WTC11 (cell line): Measurements from ENCODE around the gene FOXP4. TPM values are rescaled to one million over a fixed set of nuclear protein-coding genes. Genes with fewer than 3 reads are reported as not detected.
A peak's percentile ranks its signal among the peaks of the same experiment; 100 is the strongest.

Experiments
- ATAC-seq: fragments of 200-7000 bp; cut with Tn5 transposase; 2 replicates; pipeline ENCODE4 v1.10.0; 2021; ENCODE audit warnings: mild to moderate bottlenecking, moderate library complexity
- CTCF ChIA-PET: fragments of 300-600 bp; sonication (Branson Sonifier 250); formaldehyde crosslinking; loops from one replicate; lab custom pipeline; 2021; ENCODE audit warnings: antibody characterized with exemption; lab: Charles Lee
- POLR2A ChIA-PET: fragments of 350-600 bp; sonication (Branson Sonifier 250); formaldehyde crosslinking; loops from one replicate; lab custom pipeline; 2021; ENCODE audit warnings: antibody characterized with exemption; lab: Charles Lee
- DNase-seq: peaks from one replicate; pipeline ENCODE4 v3.0.0; 2021; ENCODE audit warnings: low spot score
- H3K27ac Mint-ChIP-seq: 2 replicates; pipeline ENCODE4 v1.8.0; 2021; ENCODE audit warnings: mixed read lengths
- H3K27me3 Mint-ChIP-seq: 2 replicates; pipeline ENCODE4 v1.8.0; 2021; ENCODE audit warnings: low read depth, mild to moderate bottlenecking, moderate library complexity, mixed read lengths
- H3K36me3 Mint-ChIP-seq: 2 replicates; pipeline ENCODE4 v1.8.0; 2021; ENCODE audit warnings: mixed read lengths
- H3K4me1 Mint-ChIP-seq: 2 replicates; pipeline ENCODE4 v1.8.0; 2022; ENCODE audit warnings: mixed read lengths
- H3K4me3 Mint-ChIP-seq: 2 replicates; pipeline ENCODE4 v1.8.0; 2021; ENCODE audit warnings: mild to moderate bottlenecking, moderate library complexity, mixed read lengths
- H3K9me3 Mint-ChIP-seq: 2 replicates; pipeline ENCODE4 v1.8.0; 2021; ENCODE audit warnings: mixed read lengths
- ATF1 ChIP-seq: sonication (generic); formaldehyde crosslinking; IDR thresholded peaks from 2 replicates; pipeline ENCODE4 v1.8.1; 2023; ENCODE audit warnings: mild to moderate bottlenecking, moderate library complexity, missing genetic modification reagents
- CREB1 ChIP-seq: sonication (generic); formaldehyde crosslinking; IDR thresholded peaks from 2 replicates; pipeline ENCODE4 v1.8.0; 2023; ENCODE audit warnings: mild to moderate bottlenecking, missing genetic modification reagents
- EMX1 ChIP-seq: fragments of 250-450 bp; sonication (Bioruptor Pico); IDR thresholded peaks from 2 replicates; pipeline ENCODE4 v1.8.0; 2021; ENCODE audit warnings: mild to moderate bottlenecking
- FOXK1 ChIP-seq: sonication (generic); formaldehyde crosslinking; IDR thresholded peaks from 2 replicates; pipeline ENCODE4 v1.8.0; 2022; ENCODE audit warnings: mild to moderate bottlenecking, moderate library complexity, missing genetic modification reagents
- GABPB1 ChIP-seq: sonication (generic); formaldehyde crosslinking; IDR thresholded peaks from 2 replicates; pipeline ENCODE4 v1.8.1; 2023; ENCODE audit warnings: mild to moderate bottlenecking, missing genetic modification reagents
- GRHL2 ChIP-seq: fragments of 250-450 bp; sonication (Bioruptor Pico); IDR thresholded peaks from 2 replicates; pipeline ENCODE4 v1.8.0; 2022; ENCODE audit warnings: mild to moderate bottlenecking, moderate library complexity; ENCODE audit not compliant: insufficient replicate concordance, severe bottlenecking
- HMGA2 ChIP-seq: fragments of 250-450 bp; sonication (Bioruptor Pico); IDR thresholded peaks from 2 replicates; pipeline ENCODE4 v1.4.0; 2021; ENCODE audit warnings: mild to moderate bottlenecking, moderate library complexity
- JAZF1 ChIP-seq: fragments of 250-450 bp; sonication (Bioruptor Pico); IDR thresholded peaks from 2 replicates; pipeline ENCODE4 v1.9.0; 2021; ENCODE audit warnings: moderate library complexity, mild to moderate bottlenecking, inconsistent platforms
- KAT7 ChIP-seq: sonication (generic); formaldehyde crosslinking; IDR thresholded peaks from 2 replicates; pipeline ENCODE4 v1.8.1; 2023; ENCODE audit warnings: missing genetic modification reagents, mild to moderate bottlenecking, borderline replicate concordance
- MXD4 ChIP-seq: fragments of 250-450 bp; sonication (Bioruptor Pico); IDR thresholded peaks from 2 replicates; pipeline ENCODE4 v1.8.0; 2021; ENCODE audit warnings: mild to moderate bottlenecking, moderate library complexity, borderline replicate concordance
- PRRX2 ChIP-seq: fragments of 250-450 bp; sonication (Bioruptor Pico); IDR thresholded peaks from 2 replicates; pipeline ENCODE4 v1.8.0; 2021; ENCODE audit warnings: mild to moderate bottlenecking
- RELA ChIP-seq: sonication (generic); formaldehyde crosslinking; IDR thresholded peaks from 2 replicates; pipeline ENCODE4 v1.8.1; 2022; ENCODE audit warnings: missing genetic modification reagents, mild to moderate bottlenecking, borderline replicate concordance
- SMAD3 ChIP-seq: sonication (generic); formaldehyde crosslinking; IDR thresholded peaks from 2 replicates; pipeline ENCODE4 v1.8.0; 2022; ENCODE audit warnings: missing genetic modification reagents, mild to moderate bottlenecking, borderline replicate concordance
- SMAD4 ChIP-seq: sonication (generic); formaldehyde crosslinking; IDR thresholded peaks from 2 replicates; pipeline ENCODE4 v1.8.0; 2022; ENCODE audit warnings: mild to moderate bottlenecking, missing genetic modification reagents
- SOX15 ChIP-seq: fragments of 250-450 bp; sonication (Bioruptor Pico); IDR thresholded peaks from 2 replicates; pipeline ENCODE4 v1.9.0; 2021; ENCODE audit warnings: mild to moderate bottlenecking
- TEAD4 ChIP-seq: sonication (generic); formaldehyde crosslinking; IDR thresholded peaks from 2 replicates; pipeline ENCODE4 v1.8.0; 2022; ENCODE audit warnings: mild to moderate bottlenecking, missing genetic modification reagents
- ZBTB21 ChIP-seq: sonication (generic); formaldehyde crosslinking; IDR thresholded peaks from 2 replicates; pipeline ENCODE4 v1.8.1; 2023; ENCODE audit warnings: mild to moderate bottlenecking, missing genetic modification reagents, borderline replicate concordance
- ZNF219 ChIP-seq: sonication (generic); formaldehyde crosslinking; IDR thresholded peaks from 2 replicates; pipeline ENCODE4 v1.8.0; 2023; ENCODE audit warnings: missing genetic modification reagents, mild to moderate bottlenecking, borderline replicate concordance
- ZNF423 ChIP-seq: fragments of 250-450 bp; sonication (Bioruptor Pico); IDR thresholded peaks from 2 replicates; pipeline ENCODE4 v2.1.2; 2022; ENCODE audit warnings: mild to moderate bottlenecking, moderate library complexity
- total RNA-seq: library from RNA; stranded (reverse); gene quantifications from 3 replicates; pipeline ENCODE4 v1.2.3, GENCODE V29; 2021
- TF ChIP-seq, protein P1 (sequence below): sonication (generic); formaldehyde crosslinking; IDR thresholded peaks from 2 replicates; pipeline ENCODE4 v1.8.1; 2023; ENCODE audit warnings: mild to moderate bottlenecking, missing genetic modification reagents, moderate library complexity
- TF ChIP-seq, protein P2 (sequence below): sonication (generic); formaldehyde crosslinking; IDR thresholded peaks from 2 replicates; pipeline ENCODE4 v1.8.1; 2023; ENCODE audit warnings: mild to moderate bottlenecking, moderate library complexity, missing genetic modification reagents
- TF ChIP-seq, protein P3 (sequence below): sonication (generic); formaldehyde crosslinking; IDR thresholded peaks from 2 replicates; pipeline ENCODE4 v1.8.0; 2023; ENCODE audit warnings: missing genetic modification reagents
- TF ChIP-seq, protein P4 (sequence below): sonication (generic); formaldehyde crosslinking; IDR thresholded peaks from 2 replicates; pipeline ENCODE4 v1.8.1; 2023; ENCODE audit warnings: mild to moderate bottlenecking, missing genetic modification reagents
- TF ChIP-seq, protein P5 (sequence below): fragments of 250-450 bp; sonication (Bioruptor Pico); IDR thresholded peaks from 2 replicates; pipeline ENCODE4 v1.8.0; 2021; ENCODE audit warnings: mild to moderate bottlenecking
- TF ChIP-seq, protein P6 (sequence below): sonication (generic); formaldehyde crosslinking; IDR thresholded peaks from 2 replicates; pipeline ENCODE4 v1.8.0; 2022; ENCODE audit warnings: missing genetic modification reagents
- TF ChIP-seq, protein P7 (sequence below): sonication (generic); formaldehyde crosslinking; IDR thresholded peaks from 2 replicates; pipeline ENCODE4 v1.8.0; 2022; ENCODE audit warnings: mild to moderate bottlenecking, missing genetic modification reagents

Gene FOXP4
- total RNA-seq, 1 experiment from 2014 or later: 36.6 TPM

DNA sequence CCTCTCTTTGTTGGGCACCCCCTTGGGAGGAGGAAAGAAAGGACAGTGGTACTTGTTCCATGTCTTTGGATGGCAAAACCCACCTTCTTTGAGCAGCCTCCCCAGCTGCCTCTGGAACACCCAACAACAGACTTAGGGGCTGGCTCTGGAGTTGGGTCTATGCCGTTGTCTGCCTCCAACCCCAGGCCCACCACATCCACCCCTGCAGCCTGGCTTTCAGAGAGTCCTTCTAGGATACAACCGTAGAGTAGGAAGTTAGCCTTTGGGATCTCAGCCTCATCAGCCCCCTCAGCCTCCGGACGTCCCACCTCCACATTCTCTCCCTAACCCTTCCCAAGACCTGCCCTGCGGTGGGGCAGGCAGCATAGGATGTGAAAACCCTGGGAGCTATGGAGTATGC, 36.4 kb downstream of the FOXP4 start:
- TF ChIP-seq ATF1 (no peak), KAT7 (no peak), CREB1 (no peak), GABPB1 (CRISPR knock-in tag) (no peak), ZNF219 (no peak), TEAD4 (no peak), ZBTB21 (CRISPR knock-in tag) (no peak), JAZF1 (CRISPR knock-in tag) (no peak), SMAD3 (CRISPR knock-in tag) (no peak), RELA (CRISPR knock-in tag) (no peak), FOXK1 (CRISPR knock-in tag) (no peak), HMGA2 (no peak), MXD4 (CRISPR knock-in tag) (no peak), GRHL2 (CRISPR knock-in tag) (no peak), EMX1 (no peak), SOX15 (CRISPR knock-in tag) (no peak)
- TF ChIP-seq, protein P1, sequence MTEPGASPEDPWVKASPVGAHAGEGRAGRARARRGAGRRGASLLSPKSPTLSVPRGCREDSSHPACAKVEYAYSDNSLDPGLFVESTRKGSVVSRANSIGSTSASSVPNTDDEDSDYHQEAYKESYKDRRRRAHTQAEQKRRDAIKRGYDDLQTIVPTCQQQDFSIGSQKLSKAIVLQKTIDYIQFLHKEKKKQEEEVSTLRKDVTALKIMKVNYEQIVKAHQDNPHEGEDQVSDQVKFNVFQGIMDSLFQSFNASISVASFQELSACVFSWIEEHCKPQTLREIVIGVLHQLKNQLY: no peak
- TF ChIP-seq, protein P2, sequence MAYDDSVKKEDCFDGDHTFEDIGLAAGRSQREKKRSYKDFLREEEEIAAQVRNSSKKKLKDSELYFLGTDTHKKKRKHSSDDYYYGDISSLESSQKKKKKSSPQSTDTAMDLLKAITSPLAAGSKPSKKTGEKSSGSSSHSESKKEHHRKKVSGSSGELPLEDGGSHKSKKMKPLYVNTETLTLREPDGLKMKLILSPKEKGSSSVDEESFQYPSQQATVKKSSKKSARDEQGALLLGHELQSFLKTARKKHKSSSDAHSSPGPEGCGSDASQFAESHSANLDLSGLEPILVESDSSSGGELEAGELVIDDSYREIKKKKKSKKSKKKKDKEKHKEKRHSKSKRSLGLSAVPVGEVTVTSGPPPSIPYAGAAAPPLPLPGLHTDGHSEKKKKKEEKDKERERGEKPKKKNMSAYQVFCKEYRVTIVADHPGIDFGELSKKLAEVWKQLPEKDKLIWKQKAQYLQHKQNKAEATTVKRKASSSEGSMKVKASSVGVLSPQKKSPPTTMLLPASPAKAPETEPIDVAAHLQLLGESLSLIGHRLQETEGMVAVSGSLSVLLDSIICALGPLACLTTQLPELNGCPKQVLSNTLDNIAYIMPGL: no peak
- TF ChIP-seq, protein P3, sequence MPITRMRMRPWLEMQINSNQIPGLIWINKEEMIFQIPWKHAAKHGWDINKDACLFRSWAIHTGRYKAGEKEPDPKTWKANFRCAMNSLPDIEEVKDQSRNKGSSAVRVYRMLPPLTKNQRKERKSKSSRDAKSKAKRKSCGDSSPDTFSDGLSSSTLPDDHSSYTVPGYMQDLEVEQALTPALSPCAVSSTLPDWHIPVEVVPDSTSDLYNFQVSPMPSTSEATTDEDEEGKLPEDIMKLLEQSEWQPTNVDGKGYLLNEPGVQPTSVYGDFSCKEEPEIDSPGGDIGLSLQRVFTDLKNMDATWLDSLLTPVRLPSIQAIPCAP (CRISPR knock-in tag): no peak
- TF ChIP-seq, all 79 proteins: peak for 0
- H3K4me1 Mint-ChIP-seq: peaks cover 79% of the 10 kb centered on the region
- no peak overlapping the region for H3K4me3 Mint-ChIP-seq
- ATAC-seq (no peak), DNase-seq (no peak)
- H3K27me3 Mint-ChIP-seq: no peaks in the 10 kb centered on the region
- peak overlapping the region; percentile 15; the same call in 1 of the 2 replicates for H3K27ac Mint-ChIP-seq
- ChIA-PET CTCF (no interaction called here), POLR2A (no interaction called here)
- no peaks in the 10 kb centered on the region for H3K9me3 Mint-ChIP-seq
- H3K36me3 Mint-ChIP-seq: no peaks in the 10 kb centered on the region

DNA sequence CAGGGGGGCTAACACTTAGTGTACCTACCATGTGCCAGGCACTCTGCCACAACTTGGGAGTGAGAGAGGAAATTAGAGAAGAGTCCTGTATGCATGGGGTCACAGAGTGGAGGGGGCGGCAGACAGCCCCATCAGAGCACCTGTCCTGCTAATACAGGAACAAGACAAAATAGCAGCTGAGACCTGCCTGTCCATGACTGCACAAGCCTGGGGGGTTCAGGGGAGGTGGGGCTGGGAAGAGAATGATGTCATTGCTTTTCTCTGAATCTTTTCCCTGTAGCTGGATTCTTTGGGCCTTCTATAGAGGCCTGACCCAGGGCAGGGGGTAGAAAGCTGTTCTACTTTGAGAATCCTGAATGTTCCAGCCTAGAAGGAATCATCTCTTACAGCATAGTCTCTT, 37.4 kb downstream of the FOXP4 start:
- POLR2A ChIA-PET: no interaction called here
- Mint-ChIP-seq H3K4me3 (no peak overlapping the region), H3K4me1 (peaks cover 78% of the 10 kb centered on the region), H3K27me3 (no peaks in the 10 kb centered on the region), H3K9me3 (no peaks in the 10 kb centered on the region), H3K27ac (no peak overlapping the region), H3K36me3 (peaks cover 2% of the 10 kb centered on the region; the same call in 1 of the 2 replicates)
- no peak for ATAC-seq
- DNase-seq: no peak
- CTCF ChIA-PET: interaction anchor here (0.6 to 1.0 kb wide), 2 partner anchors 9 to 24 kb away, joined by 5 read pairs; no protein-coding TSS in a partner anchor
- TF ChIP-seq ZNF423 (CRISPR knock-in tag) (no peak), EMX1 (no peak), PRRX2 (CRISPR knock-in tag) (no peak), SMAD4 (CRISPR knock-in tag) (no peak), ZNF219 (no peak), GABPB1 (CRISPR knock-in tag) (no peak)
- TF ChIP-seq, protein P3 (CRISPR knock-in tag): no peak
- TF ChIP-seq, protein P4, sequence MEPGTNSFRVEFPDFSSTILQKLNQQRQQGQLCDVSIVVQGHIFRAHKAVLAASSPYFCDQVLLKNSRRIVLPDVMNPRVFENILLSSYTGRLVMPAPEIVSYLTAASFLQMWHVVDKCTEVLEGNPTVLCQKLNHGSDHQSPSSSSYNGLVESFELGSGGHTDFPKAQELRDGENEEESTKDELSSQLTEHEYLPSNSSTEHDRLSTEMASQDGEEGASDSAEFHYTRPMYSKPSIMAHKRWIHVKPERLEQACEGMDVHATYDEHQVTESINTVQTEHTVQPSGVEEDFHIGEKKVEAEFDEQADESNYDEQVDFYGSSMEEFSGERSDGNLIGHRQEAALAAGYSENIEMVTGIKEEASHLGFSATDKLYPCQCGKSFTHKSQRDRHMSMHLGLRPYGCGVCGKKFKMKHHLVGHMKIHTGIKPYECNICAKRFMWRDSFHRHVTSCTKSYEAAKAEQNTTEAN: no peak
- TF ChIP-seq, protein P5, sequence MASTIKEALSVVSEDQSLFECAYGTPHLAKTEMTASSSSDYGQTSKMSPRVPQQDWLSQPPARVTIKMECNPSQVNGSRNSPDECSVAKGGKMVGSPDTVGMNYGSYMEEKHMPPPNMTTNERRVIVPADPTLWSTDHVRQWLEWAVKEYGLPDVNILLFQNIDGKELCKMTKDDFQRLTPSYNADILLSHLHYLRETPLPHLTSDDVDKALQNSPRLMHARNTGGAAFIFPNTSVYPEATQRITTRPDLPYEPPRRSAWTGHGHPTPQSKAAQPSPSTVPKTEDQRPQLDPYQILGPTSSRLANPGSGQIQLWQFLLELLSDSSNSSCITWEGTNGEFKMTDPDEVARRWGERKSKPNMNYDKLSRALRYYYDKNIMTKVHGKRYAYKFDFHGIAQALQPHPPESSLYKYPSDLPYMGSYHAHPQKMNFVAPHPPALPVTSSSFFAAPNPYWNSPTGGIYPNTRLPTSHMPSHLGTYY (CRISPR knock-in tag): no peak
- TF ChIP-seq, protein P6, sequence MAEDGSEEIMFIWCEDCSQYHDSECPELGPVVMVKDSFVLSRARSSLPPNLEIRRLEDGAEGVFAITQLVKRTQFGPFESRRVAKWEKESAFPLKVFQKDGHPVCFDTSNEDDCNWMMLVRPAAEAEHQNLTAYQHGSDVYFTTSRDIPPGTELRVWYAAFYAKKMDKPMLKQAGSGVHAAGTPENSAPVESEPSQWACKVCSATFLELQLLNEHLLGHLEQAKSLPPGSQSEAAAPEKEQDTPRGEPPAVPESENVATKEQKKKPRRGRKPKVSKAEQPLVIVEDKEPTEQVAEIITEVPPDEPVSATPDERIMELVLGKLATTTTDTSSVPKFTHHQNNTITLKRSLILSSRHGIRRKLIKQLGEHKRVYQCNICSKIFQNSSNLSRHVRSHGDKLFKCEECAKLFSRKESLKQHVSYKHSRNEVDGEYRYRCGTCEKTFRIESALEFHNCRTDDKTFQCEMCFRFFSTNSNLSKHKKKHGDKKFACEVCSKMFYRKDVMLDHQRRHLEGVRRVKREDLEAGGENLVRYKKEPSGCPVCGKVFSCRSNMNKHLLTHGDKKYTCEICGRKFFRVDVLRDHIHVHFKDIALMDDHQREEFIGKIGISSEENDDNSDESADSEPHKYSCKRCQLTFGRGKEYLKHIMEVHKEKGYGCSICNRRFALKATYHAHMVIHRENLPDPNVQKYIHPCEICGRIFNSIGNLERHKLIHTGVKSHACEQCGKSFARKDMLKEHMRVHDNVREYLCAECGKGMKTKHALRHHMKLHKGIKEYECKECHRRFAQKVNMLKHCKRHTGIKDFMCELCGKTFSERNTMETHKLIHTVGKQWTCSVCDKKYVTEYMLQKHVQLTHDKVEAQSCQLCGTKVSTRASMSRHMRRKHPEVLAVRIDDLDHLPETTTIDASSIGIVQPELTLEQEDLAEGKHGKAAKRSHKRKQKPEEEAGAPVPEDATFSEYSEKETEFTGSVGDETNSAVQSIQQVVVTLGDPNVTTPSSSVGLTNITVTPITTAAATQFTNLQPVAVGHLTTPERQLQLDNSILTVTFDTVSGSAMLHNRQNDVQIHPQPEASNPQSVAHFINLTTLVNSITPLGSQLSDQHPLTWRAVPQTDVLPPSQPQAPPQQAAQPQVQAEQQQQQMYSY (CRISPR knock-in tag): no peak
- TF ChIP-seq, protein P7, sequence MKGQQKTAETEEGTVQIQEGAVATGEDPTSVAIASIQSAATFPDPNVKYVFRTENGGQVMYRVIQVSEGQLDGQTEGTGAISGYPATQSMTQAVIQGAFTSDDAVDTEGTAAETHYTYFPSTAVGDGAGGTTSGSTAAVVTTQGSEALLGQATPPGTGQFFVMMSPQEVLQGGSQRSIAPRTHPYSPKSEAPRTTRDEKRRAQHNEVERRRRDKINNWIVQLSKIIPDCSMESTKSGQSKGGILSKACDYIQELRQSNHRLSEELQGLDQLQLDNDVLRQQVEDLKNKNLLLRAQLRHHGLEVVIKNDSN: no peak
